ENCODE measurements around the gene YPEL3.

YPEL3 gene

DNA sequence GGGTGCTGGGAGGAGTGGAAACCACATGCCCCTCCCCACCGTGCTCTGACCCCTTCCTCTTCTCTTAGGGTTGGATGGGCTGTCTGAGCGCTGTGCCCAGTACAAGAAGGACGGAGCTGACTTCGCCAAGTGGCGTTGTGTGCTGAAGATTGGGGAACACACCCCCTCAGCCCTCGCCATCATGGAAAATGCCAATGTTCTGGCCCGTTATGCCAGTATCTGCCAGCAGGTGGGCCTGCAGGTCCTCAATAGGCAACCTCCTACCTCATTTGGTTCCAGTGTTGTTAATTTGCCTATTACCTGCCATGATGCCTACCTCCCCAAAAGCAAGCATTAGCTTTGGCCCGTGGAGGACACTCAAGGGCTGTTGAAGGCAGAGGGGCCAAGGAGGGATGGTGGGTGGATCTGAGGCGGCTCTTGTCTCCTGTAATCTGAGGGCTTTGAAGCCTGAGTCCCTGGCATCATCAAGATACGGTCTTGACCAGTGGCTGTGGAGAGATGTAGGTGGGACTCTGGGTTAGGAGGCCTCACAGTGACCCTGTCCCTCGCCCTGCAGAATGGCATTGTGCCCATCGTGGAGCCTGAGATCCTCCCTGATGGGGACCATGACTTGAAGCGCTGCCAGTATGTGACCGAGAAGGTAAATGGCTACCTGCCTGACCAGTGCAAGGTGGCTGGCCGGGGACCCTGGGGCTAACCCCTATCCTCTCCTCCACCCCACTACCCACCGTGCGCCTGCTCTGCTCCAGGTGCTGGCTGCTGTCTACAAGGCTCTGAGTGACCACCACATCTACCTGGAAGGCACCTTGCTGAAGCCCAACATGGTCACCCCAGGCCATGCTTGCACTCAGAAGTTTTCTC, 27.0 kb downstream of the YPEL3 start:
- TF ChIP-seq, protein P1, sequence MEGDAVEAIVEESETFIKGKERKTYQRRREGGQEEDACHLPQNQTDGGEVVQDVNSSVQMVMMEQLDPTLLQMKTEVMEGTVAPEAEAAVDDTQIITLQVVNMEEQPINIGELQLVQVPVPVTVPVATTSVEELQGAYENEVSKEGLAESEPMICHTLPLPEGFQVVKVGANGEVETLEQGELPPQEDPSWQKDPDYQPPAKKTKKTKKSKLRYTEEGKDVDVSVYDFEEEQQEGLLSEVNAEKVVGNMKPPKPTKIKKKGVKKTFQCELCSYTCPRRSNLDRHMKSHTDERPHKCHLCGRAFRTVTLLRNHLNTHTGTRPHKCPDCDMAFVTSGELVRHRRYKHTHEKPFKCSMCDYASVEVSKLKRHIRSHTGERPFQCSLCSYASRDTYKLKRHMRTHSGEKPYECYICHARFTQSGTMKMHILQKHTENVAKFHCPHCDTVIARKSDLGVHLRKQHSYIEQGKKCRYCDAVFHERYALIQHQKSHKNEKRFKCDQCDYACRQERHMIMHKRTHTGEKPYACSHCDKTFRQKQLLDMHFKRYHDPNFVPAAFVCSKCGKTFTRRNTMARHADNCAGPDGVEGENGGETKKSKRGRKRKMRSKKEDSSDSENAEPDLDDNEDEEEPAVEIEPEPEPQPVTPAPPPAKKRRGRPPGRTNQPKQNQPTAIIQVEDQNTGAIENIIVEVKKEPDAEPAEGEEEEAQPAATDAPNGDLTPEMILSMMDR (conservative IDR thresholded peaks at IDR 0.05; ENCODE audit: low read depth, low read length): peak; percentile 69
- no peak overlapping the region for H3K4me3 ChIP-seq (ENCODE audit: low read depth, low read length)
- DNase-seq (ENCODE audit: low read depth): peak; percentile 41

DNA sequence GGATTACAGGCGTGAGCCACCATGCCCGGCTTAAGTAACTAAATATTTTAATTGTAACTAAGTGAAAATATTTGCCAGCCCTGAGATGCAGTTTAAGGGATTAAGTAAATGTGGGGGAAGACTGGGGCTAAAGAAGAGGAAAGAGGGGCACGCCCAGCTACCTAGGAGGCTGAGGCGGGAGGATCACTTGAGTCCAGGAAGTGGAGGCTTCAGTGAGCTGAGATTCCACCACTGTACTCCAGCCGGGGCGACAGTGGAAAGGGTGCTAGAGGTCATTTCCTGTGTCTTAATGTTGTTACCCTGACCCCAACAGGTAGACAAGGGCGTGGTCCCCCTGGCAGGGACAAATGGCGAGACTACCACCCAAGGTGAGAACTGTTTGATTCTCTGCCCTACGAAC, 27.7 kb downstream of the YPEL3 start:
- DNase-seq (ENCODE audit: low read depth): no peak
- TF ChIP-seq, protein P1 (conservative IDR thresholded peaks at IDR 0.05; ENCODE audit: low read depth, low read length): no peak
- no peak overlapping the region for H3K4me3 ChIP-seq (ENCODE audit: low read depth, low read length)

DNA sequence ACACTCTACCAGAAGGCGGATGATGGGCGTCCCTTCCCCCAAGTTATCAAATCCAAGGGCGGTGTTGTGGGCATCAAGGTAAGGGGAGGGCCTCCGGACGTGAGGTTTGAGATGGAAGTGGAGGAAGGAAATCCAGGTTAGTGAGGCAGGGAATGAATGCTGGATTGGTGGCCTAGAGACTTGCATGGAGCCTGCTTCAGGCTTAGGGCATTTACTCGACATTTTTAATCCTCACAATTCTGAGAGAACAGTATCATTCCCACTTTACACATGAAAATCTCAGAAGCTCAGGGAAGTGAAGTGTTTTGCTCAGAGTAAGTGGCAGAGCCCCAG, 28.5 kb downstream of the YPEL3 start:
- H3K4me3 ChIP-seq (ENCODE audit: low read depth, low read length): peak overlapping the region; percentile 100
- TF ChIP-seq, protein P1 (conservative IDR thresholded peaks at IDR 0.05; ENCODE audit: low read depth, low read length): no peak
- no peak for DNase-seq (ENCODE audit: low read depth)

DNA sequence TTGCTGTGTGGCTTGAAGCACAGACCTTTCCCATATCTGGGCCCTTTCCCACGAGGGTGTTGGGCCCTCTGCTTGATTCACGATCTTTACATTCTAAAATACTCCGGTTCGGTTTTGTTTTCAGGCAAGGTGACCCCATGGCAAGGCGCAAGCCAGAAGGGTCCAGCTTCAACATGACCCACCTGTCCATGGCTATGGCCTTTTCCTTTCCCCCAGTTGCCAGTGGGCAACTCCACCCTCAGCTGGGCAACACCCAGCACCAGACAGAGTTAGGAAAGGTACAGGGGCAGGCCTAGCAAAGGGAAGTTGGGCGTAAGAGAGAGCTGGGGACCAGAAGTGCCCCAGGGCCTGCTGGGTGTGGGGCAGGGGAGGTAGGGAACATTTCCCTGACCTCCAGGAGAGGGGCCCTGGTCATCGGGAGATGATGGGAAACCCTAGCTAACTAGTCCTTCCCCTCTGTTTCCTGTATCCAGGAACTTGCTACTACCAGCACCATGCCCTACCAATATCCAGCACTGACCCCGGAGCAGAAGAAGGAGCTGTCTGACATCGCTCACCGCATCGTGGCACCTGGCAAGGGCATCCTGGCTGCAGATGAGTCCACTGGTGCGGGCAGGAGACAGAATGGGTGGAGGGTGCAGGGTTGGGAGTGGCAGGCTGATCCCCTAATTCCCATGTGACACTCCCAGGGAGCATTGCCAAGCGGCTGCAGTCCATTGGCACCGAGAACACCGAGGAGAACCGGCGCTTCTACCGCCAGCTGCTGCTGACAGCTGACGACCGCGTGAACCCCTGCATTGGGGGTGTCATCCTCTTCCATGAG, 29.0 kb downstream of the YPEL3 start:
- TF ChIP-seq, protein P1 (conservative IDR thresholded peaks at IDR 0.05; ENCODE audit: low read depth, low read length): no peak
- H3K4me3 ChIP-seq (ENCODE audit: low read depth, low read length): peak overlapping the region; percentile 100
- no peak for DNase-seq (ENCODE audit: low read depth)

DNA sequence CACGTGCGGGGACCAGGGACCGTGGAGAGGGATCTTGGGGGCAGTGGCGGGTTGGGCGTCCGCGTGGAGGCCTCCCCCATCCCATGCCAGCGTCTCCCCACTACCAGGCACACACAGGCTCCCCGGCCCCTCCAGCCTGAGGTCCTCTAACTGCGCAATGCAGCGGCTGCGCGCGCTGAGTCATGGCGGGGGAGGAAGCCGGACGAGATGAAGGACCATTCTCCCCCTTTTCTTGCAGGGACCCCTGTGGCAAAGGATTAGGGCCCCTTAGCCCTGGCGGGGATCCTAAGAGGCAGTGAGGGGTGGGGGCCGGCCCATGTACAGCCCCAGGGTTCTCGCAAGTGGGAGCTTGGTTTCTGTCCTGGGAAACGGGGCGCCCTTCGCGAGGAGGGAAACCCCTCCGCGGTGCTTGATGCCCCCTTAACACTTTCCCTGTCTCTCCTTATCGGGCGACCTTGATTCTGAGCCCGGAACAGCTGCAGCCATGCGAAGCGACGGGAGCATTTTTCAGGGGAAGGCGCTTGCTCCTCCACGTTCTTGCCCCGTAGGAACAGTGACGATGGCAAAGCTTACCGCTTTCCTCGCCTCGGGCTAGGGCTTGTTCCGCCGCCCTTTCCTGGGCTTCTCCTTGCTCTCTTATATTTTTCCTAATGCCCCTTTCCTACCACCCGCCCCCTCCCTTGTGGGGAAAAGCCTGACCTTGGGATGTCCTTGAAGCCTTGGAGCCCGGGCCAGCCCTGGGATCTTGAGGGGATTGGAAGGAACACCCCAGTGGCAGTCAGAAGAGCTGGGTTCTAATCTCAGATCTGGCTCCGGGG, 29.9 kb downstream of the YPEL3 start:
- TF ChIP-seq, protein P1 (conservative IDR thresholded peaks at IDR 0.05; ENCODE audit: low read depth, low read length): no peak
- peak; percentile 74 for DNase-seq (ENCODE audit: low read depth)
- peak overlapping the region; percentile 100 for H3K4me3 ChIP-seq (ENCODE audit: low read depth, low read length)

DNA sequence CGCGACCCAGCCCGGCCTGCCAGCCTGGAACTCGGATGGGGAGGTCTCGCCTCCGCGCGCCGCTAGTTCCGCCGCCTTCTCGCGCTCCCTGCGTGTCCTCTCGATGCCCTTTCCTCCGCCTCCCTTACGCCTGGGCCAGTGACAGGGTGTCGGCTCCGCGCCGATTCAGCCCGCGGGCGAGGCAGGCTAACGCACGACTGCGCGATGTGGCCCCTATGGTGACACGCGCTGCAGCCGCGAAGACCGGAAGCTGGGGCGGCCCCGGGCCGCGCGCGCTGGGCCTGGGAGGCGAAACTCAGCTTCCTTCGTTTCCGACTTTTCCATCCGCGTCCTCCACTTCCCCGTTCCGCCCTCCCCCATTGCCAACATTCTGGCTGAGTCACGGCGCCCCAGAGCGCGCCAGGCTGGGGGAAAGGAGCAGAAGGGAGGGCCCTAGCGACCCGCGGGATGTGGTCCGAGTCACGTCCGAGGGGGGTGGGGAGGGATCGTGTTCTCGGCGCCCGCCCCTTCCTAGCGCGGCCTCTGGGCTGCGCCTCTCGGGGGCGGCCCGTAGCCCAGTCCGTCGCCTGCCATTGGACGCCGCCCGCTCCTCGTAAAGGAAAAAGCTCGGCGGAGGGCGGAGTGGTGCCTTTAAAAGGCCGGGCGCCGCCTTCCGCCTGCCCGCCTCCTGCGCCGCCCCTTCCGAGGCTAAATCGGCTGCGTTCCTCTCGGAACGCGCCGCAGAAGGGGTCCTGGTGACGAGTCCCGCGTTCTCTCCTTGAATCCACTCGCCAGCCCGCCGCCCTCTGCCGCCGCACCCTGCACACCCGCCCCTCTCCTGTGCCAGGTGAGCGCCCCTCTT, 30.7 kb downstream of the YPEL3 start, which contains the start of gene ALDOA:
Gene ALDOA, plus strand, starts transcription at position 659 of the 841 bp plus-strand sequence. CDS start 1,138 bp downstream, outside the sequence.
- DNase-seq (ENCODE audit: low read depth): peak; percentile 99
- TF ChIP-seq, protein P1 (conservative IDR thresholded peaks at IDR 0.05; ENCODE audit: low read depth, low read length): no peak
- peak within 1 kb of the TSS; percentile 100 for H3K4me3 ChIP-seq (ENCODE audit: low read depth, low read length)
